ENCODE measurements around the gene LDLRAP1.

GRCh38 chr1:25555753-25556092 is 12.3 kb downstream of the LDLRAP1 start:
- TF ChIP-seq POLR2A (IDR thresholded peaks at IDR 0.05; ENCODE audit: low read depth, low read length): no peak
- TF ChIP-seq POLR2AphosphoS5 (IDR thresholded peaks at IDR 0.05; ENCODE audit: low read depth, low read length): no peak

All from GM12892 (cell line).